GM10847 (cell line): ENCODE results near the gene TOP2B.

Source experiments
- POLR2A ChIP-seq: IDR thresholded peaks from 2 replicates; pipeline ENCODE4 v1.6.1; 2011; ENCODE audit not compliant: insufficient read length; ENCODE audit errors: extremely low read depth

TOP2B gene

DNA sequence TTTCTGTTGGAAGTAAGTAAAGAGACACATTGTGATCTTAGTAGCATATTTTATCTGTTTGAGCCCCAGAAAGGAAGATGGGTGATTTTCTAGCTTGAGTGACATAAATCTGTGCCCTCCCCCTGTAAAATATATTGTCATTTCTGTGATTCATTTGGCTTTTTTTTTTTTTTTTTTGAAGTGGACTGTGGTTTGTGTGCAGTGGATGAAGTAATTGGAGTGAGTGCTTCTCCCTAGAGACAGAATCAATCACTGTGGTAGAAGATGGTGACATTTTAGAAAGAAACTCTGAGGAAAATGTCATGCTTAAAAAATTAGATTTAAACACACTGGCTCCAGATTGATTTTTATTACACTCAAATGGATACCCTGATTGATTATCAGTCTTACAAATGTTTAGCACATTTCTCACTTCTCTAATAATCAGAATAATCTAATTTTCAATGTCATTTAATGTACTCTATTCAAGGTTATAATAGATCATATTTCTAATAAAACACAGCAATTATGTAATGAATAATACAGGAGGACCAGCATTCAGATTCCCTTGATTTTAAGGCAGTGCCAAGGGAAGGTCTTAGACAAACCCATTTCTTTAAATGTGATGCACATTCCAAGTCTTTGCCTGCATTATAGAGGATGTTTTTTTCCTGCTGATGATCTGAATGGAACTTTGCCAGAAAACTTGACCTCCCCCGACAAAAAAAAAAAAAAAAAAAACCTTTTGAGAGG lies 116.6 kb downstream of the TOP2B start:
- TF ChIP-seq POLR2A = no peak
